Measurements from ENCODE around the gene MSLN.

The MSLN gene

GRCh38 chr16:714558-715476, 45.7 kb upstream of the MSLN start, which contains the start of gene METRN:
Gene METRN (plus strand): TSS chr16:715118. CDS start chr16:715290, 172 bp downstream.
- TF ChIP-seq CTCF (IDR thresholded peaks at IDR 0.05): no peak
- Histone ChIP-seq H3K4me1 (ENCODE audit: control insufficient read depth in 1 of 2, insufficient read depth in 1 of 2, low read depth in 1 of 2, low read length in 1 of 2) (peaks cover 10 to 16% of the 10 kb centered on the region in 2 experiments), H3K27me3 (peaks cover 100% of the 10 kb centered on the region), H3K36me3 (no peaks in the 10 kb centered on the region), H3K27ac (no peak within 1 kb of the TSS), H3K4me3 (ENCODE audit: low read depth in 1 of 2, low read length in 1 of 2) (peak within 1 kb of the TSS; percentile 43 to 54), H3K9me3 (no peaks in the 10 kb centered on the region)

GRCh38 chr16:715477-716199, 44.9 kb upstream of the MSLN start:
- H3K27me3 ChIP-seq: peaks cover 100% of the 10 kb centered on the region
- peaks cover 18 to 24% of the 10 kb centered on the region in 2 experiments for H3K4me1 ChIP-seq (ENCODE audit: control insufficient read depth in 1 of 2, insufficient read depth in 1 of 2, low read depth in 1 of 2, low read length in 1 of 2)
- H3K27ac ChIP-seq: no peak overlapping the region
- H3K9me3 ChIP-seq: no peaks in the 10 kb centered on the region
- H3K36me3 ChIP-seq: no peaks in the 10 kb centered on the region
- H3K4me3 ChIP-seq (ENCODE audit: low read depth in 1 of 2, low read length in 1 of 2): peak overlapping the region; percentile 43 to 54
- no peak for TF ChIP-seq CTCF (IDR thresholded peaks at IDR 0.05)

- Histone ChIP-seq H3K4me1 (ENCODE audit: control insufficient read depth in 1 of 2, insufficient read depth in 1 of 2, low read depth in 1 of 2, low read length in 1 of 2) (peaks cover 22 to 28% of the 10 kb centered on the region in 2 experiments), H3K36me3 (no peaks in the 10 kb centered on the region), H3K9me3 (no peaks in the 10 kb centered on the region), H3K4me3 (ENCODE audit: low read depth in 1 of 2, low read length in 1 of 2) (no peak overlapping the region), H3K27ac (no peak overlapping the region), H3K27me3 (peaks cover 95% of the 10 kb centered on the region)
- no peak for TF ChIP-seq CTCF (IDR thresholded peaks at IDR 0.05)
Measured at GRCh38 chr16:716200-716568, 44.4 kb upstream of the MSLN start.

- H3K27me3 ChIP-seq: peaks cover 88% of the 10 kb centered on the region
- no peak for TF ChIP-seq CTCF (IDR thresholded peaks at IDR 0.05)
- H3K4me1 ChIP-seq (ENCODE audit: control insufficient read depth in 1 of 2, insufficient read depth in 1 of 2, low read depth in 1 of 2, low read length in 1 of 2): peaks cover 29 to 35% of the 10 kb centered on the region in 2 experiments
- H3K4me3 ChIP-seq (ENCODE audit: low read depth in 1 of 2, low read length in 1 of 2): no peak overlapping the region
- no peaks in the 10 kb centered on the region for H3K36me3 ChIP-seq
- no peaks in the 10 kb centered on the region for H3K9me3 ChIP-seq
- no peak overlapping the region for H3K27ac ChIP-seq
Measured at GRCh38 chr16:716768-717325, 43.7 kb upstream of the MSLN start.

- no peaks in the 10 kb centered on the region for H3K9me3 ChIP-seq
- no peak for TF ChIP-seq CTCF (IDR thresholded peaks at IDR 0.05)
- H3K27me3 ChIP-seq: peaks cover 80% of the 10 kb centered on the region
- H3K4me3 ChIP-seq (ENCODE audit: low read depth in 1 of 2, low read length in 1 of 2): no peak overlapping the region
- H3K27ac ChIP-seq: no peak overlapping the region
- no peaks in the 10 kb centered on the region for H3K36me3 ChIP-seq
- peaks cover 29 to 38% of the 10 kb centered on the region in 2 experiments for H3K4me1 ChIP-seq (ENCODE audit: control insufficient read depth in 1 of 2, insufficient read depth in 1 of 2, low read depth in 1 of 2, low read length in 1 of 2)
Measured at GRCh38 chr16:717450-718245, 42.9 kb upstream of the MSLN start.
